T-helper 2 cell treated with Interferon-gamma antibody and Interleukin-4, amounts not matched to agents 100 ng/mL and 5 ng/mL, for 36 hours (primary cell): ENCODE data around the gene PPP2R2C. TPM values are rescaled to one million over a fixed set of nuclear protein-coding genes. Genes with fewer than 3 reads are reported as not detected.

Experiments used
- intact Hi-C: fragments of 100-400 bp; cut with micrococcal nuclease; formaldehyde crosslinking; loops from one replicate; pipeline ENCODE4 v1.15.1; 2023
- total RNA-seq: library from RNA; stranded (reverse); gene quantifications from 2 replicates; pipeline ENCODE4 v1.2.3, GENCODE V29; 2022

PPP2R2C gene
- total RNA-seq, 1 donor from 2014 or later = not detected

- intact Hi-C loops = no loop called here
Observed at GRCh38 chr4:6469898-6470501, 2.4 kb downstream of the PPP2R2C start.

GRCh38 chr4:6469144-6469543, 3.3 kb downstream of the PPP2R2C start:
- intact Hi-C loops = no loop called here

GRCh38 chr4:6468376-6468775, 4.0 kb downstream of the PPP2R2C start:
- intact Hi-C loops = no loop called here

- intact Hi-C loops = no loop called here
Observed at GRCh38 chr4:6467600-6467999, 4.8 kb downstream of the PPP2R2C start.

GRCh38 chr4:6466756-6467381, 5.5 kb downstream of the PPP2R2C start:
- intact Hi-C loops = no loop called here

GRCh38 chr4:6465955-6466354, 6.5 kb downstream of the PPP2R2C start:
- intact Hi-C loops = no loop called here

- intact Hi-C loops = no loop called here
Observed at GRCh38 chr4:6464842-6465588, 7.4 kb downstream of the PPP2R2C start.

GRCh38 chr4:6463311-6464289, 8.8 kb downstream of the PPP2R2C start:
- intact Hi-C loops = no loop called here

- intact Hi-C loops = no loop called here
Observed at GRCh38 chr4:6461301-6462165, 10.9 kb downstream of the PPP2R2C start.

- intact Hi-C loops = no loop called here
Observed at GRCh38 chr4:6460876-6461275, 11.5 kb downstream of the PPP2R2C start.

GRCh38 chr4:6458528-6458927, 13.9 kb downstream of the PPP2R2C start:
- intact Hi-C loops = no loop called here

GRCh38 chr4:6456450-6456849, 16.0 kb downstream of the PPP2R2C start:
- intact Hi-C loops = no loop called here

GRCh38 chr4:6454112-6454910, 18.1 kb downstream of the PPP2R2C start:
- intact Hi-C loops = no loop called here

- intact Hi-C loops = no loop called here
Observed at GRCh38 chr4:6453688-6453990, 18.8 kb downstream of the PPP2R2C start.

GRCh38 chr4:6452897-6453687, 19.3 kb downstream of the PPP2R2C start:
- intact Hi-C loops = no loop called here

GRCh38 chr4:6452116-6452896, 20.1 kb downstream of the PPP2R2C start:
- intact Hi-C loops = no loop called here

GRCh38 chr4:6451309-6451708, 21.1 kb downstream of the PPP2R2C start:
- intact Hi-C loops = no loop called here

- intact Hi-C loops = no loop called here
Observed at GRCh38 chr4:6450709-6451108, 21.7 kb downstream of the PPP2R2C start.
